Measurements from ENCODE around the gene PDK2. TPM values are rescaled to one million over a fixed set of nuclear protein-coding genes. Genes with fewer than 3 reads are reported as not detected.
A peak's percentile ranks its signal among the peaks of the same experiment; 100 is the strongest.

PDK2 gene
- total and polyA plus RNA-seq, 12 donors: 88.1 to 337 (median 225) TPM

DNA sequence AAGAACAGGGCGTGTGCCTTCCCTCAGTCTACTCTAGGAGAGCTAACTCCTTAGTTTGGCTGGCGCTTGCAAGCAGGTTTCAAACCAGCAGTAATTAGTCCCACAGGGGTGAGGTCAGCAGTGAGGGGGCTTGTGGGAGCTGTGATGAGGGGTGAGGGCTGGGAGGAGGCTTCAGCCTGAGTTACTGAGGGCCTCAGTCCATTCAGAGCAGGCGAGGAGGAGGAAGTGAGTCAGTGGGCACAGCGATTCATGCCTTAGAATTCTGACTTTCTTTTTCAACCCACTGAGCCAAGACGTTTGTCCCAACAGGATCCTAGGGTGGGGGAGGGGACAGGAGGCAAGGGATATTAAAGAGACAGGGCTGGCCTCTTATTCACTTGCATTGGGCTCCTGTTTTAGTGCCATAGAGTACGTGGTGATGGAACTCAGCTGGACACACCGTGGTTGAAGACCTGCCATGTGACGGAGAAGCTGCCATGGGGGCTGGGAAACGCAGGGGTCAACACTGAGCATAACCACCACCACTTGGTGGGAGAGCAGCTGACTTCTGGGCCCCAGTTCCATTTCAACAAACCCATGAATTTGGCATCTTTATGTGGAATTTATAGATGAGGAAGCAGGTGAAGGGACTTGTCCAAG is 47.5 kb upstream of the PDK2 start:
- DNase-seq: no peak
- Histone ChIP-seq H3K9me3 (no peaks in the 10 kb centered on the region), H3K36me3 (no peaks in the 10 kb centered on the region), H3K4me1 (peaks cover 7 to 34% (median 17%) of the 10 kb centered on the region in 9 donors), H3K27me3 (no peaks in the 10 kb centered on the region), H3K27ac (peak overlapping the region in 1 of 10 donors; percentile 31), H3K4me3 (no peak overlapping the region)
- 63 to 69% methylated on average over 9 of the region's 9 CpGs for WGBS, 2 donors
- TF ChIP-seq, protein P1, sequence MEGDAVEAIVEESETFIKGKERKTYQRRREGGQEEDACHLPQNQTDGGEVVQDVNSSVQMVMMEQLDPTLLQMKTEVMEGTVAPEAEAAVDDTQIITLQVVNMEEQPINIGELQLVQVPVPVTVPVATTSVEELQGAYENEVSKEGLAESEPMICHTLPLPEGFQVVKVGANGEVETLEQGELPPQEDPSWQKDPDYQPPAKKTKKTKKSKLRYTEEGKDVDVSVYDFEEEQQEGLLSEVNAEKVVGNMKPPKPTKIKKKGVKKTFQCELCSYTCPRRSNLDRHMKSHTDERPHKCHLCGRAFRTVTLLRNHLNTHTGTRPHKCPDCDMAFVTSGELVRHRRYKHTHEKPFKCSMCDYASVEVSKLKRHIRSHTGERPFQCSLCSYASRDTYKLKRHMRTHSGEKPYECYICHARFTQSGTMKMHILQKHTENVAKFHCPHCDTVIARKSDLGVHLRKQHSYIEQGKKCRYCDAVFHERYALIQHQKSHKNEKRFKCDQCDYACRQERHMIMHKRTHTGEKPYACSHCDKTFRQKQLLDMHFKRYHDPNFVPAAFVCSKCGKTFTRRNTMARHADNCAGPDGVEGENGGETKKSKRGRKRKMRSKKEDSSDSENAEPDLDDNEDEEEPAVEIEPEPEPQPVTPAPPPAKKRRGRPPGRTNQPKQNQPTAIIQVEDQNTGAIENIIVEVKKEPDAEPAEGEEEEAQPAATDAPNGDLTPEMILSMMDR (IDR thresholded peaks at IDR 0.05): no peak
- intact Hi-C loops (cut with DNase I): no loop called here
- peak in 2 of 8 donors; percentile 32 to 34 for ATAC-seq

DNA sequence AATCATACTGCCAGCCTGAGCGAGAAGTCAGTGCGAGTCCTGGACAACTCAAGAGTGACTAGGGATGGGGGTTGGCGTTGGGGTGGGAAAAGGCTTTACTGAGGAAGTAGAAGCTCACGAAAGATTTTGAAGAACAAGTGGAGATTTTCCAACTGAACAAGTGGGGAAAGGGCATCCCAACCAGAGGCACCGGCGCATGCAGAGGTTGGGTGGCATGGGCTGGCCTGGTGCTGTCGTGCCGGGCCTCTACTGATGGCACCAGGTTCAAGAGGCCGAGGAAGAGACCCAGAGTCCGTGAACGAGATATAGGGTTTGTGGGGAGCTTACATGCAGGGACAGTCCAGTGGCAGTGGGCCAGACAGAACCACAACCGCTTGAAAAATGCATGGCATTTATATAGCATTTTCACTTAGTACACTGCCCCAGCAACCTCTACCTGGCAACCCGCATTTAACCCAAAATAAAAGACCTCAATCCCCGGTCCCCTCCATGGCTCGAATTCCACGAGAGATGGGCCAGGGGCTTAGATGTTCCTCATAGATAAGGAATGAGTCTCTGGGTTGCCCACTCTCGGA is 46.9 kb upstream of the PDK2 start:
- Histone ChIP-seq H3K4me1 (peaks cover 7 to 38% (median 20%) of the 10 kb centered on the region in 9 donors), H3K36me3 (no peaks in the 10 kb centered on the region), H3K4me3 (no peak overlapping the region), H3K27me3 (no peaks in the 10 kb centered on the region), H3K27ac (no peak overlapping the region), H3K9me3 (no peaks in the 10 kb centered on the region)
- ATAC-seq: no peak
- no peak for DNase-seq
- 94 to 96% methylated on average over 17 of the region's 17 CpGs for WGBS, 2 donors
- TF ChIP-seq, protein P1 (IDR thresholded peaks at IDR 0.05): no peak
- intact Hi-C loops (cut with DNase I): no loop called here

DNA sequence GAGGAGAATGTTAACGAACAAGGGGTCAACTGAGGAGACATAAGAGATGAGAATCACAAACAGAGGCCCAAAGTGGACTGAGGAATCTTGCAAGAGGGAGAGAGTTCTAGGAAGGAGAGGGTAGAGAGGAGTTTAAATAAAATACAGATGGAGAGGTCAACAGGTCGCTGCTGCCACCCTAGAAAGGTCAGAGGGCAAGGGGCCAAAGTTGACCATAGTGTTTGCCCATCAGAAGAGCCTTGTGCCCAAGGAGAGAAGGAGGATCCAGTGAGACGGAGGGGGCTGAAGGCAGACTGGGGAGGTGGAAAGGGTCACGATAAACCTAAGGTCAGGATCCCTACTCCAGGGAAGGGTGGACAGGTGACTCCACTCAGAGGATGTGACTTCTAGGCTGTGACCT is 46.2 kb upstream of the PDK2 start:
- H3K27me3 ChIP-seq: peaks cover 0 to 5% (median 0%) of the 10 kb centered on the region in 7 donors
- no peak for ATAC-seq
- WGBS, 2 donors: 83 to 85% methylated on average over 4 of the region's 4 CpGs
- no peak overlapping the region for H3K4me3 ChIP-seq
- TF ChIP-seq, protein P1 (IDR thresholded peaks at IDR 0.05): no peak
- no peak for DNase-seq
- peaks cover 5 to 39% (median 22%) of the 10 kb centered on the region in 9 donors for H3K4me1 ChIP-seq
- no peaks in the 10 kb centered on the region for H3K36me3 ChIP-seq
- no peak overlapping the region for H3K27ac ChIP-seq
- intact Hi-C loops (cut with DNase I): no loop called here
- H3K9me3 ChIP-seq: no peaks in the 10 kb centered on the region

DNA sequence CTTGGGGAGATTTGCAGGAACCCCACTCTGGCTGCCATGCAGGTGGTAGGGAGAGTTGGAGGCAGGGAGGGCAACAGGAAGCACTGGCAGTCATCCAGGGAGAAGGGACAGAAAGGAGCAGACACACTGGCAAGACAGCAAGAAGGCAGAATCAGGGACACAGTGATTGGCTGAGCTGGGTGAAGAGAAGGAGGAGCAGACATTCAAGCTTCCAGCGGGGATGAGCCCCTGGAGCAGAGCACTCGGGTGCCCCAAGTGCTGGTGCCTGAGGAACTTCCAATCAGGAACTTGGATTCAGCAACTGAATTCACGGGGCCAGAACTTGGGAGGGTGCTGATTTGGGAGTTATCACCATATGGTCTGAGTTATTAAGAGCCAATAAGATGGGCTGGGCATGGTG is 45.5 kb upstream of the PDK2 start:
- ATAC-seq (no peak), DNase-seq (no peak)
- peaks cover 5 to 44% (median 20%) of the 10 kb centered on the region in 9 donors for H3K4me1 ChIP-seq
- whole genome bisulfite sequencing, 2 donors: 72 to 73% methylated on average over 3 of the region's 3 CpGs
- H3K9me3 ChIP-seq: no peaks in the 10 kb centered on the region
- no peak overlapping the region for H3K27ac ChIP-seq
- intact Hi-C loops (cut with DNase I): no loop called here
- H3K4me3 ChIP-seq: no peak overlapping the region
- H3K36me3 ChIP-seq: no peaks in the 10 kb centered on the region
- H3K27me3 ChIP-seq: peaks cover 0 to 12% (median 0%) of the 10 kb centered on the region in 7 donors
- TF ChIP-seq, protein P1 (IDR thresholded peaks at IDR 0.05): no peak

Data from heart right ventricle (tissue), 16 donors.